ENCODE data around the gene TBC1D7.

TBC1D7 gene

GRCh38 chr6:13318821-13319220 is 9.5 kb downstream of the TBC1D7 start:
- CTCF ChIA-PET: interaction anchor here (1.0 kb wide), 1 partner anchor 9 kb away, joined by 3 read pairs; no protein-coding TSS in a partner anchor
- no peak for DNase-seq (ENCODE audit: low read depth, low spot score)
- no peak overlapping the region for H3K4me3 ChIP-seq (ENCODE audit: low read depth, low read length)
- POLR2A ChIA-PET: no interaction called here
- TF ChIP-seq CTCF (IDR thresholded peaks at IDR 0.05; ENCODE audit: insufficient read depth, low read length, missing control alignments): no peak

- ChIA-PET POLR2A (no interaction called here), CTCF (no interaction called here)
- H3K4me3 ChIP-seq (ENCODE audit: low read depth, low read length): no peak overlapping the region
- no peak for DNase-seq (ENCODE audit: low read depth, low spot score)
- TF ChIP-seq CTCF (IDR thresholded peaks at IDR 0.05; ENCODE audit: insufficient read depth, low read length, missing control alignments): no peak
Observed at GRCh38 chr6:13315896-13316295, 12.4 kb downstream of the TBC1D7 start.

GRCh38 chr6:13314806-13315205 is 13.5 kb downstream of the TBC1D7 start:
- H3K4me3 ChIP-seq (ENCODE audit: low read depth, low read length): no peak overlapping the region
- ChIA-PET POLR2A (no interaction called here), CTCF (interaction anchor here (0.7 to 1.1 kb wide), 2 partner anchors 46 to 404 kb away, joined by 3 read pairs; no protein-coding TSS in a partner anchor)
- TF ChIP-seq CTCF (IDR thresholded peaks at IDR 0.05; ENCODE audit: insufficient read depth, low read length, missing control alignments): no peak
- DNase-seq (ENCODE audit: low read depth, low spot score): no peak

GRCh38 chr6:13311155-13311554 is 17.2 kb downstream of the TBC1D7 start:
- TF ChIP-seq CTCF (IDR thresholded peaks at IDR 0.05; ENCODE audit: insufficient read depth, low read length, missing control alignments): no peak
- CTCF ChIA-PET: interaction anchor here (1.0 kb wide), 1 partner anchor 116 kb away, joined by 4 read pairs; no protein-coding TSS in a partner anchor
- DNase-seq (ENCODE audit: low read depth, low spot score): no peak
- no peak overlapping the region for H3K4me3 ChIP-seq (ENCODE audit: low read depth, low read length)
- POLR2A ChIA-PET: no interaction called here

GRCh38 chr6:13308332-13308731 is 20.0 kb downstream of the TBC1D7 start:
- H3K4me3 ChIP-seq (ENCODE audit: low read depth, low read length): no peak overlapping the region
- no peak for DNase-seq (ENCODE audit: low read depth, low spot score)
- CTCF ChIA-PET: interaction anchor here (1.2 to 1.3 kb wide), 2 partner anchors 20 to 24 kb away, joined by 3 read pairs; partner anchors contain the start of gene TBC1D7
- TF ChIP-seq CTCF (IDR thresholded peaks at IDR 0.05; ENCODE audit: insufficient read depth, low read length, missing control alignments): no peak
- POLR2A ChIA-PET: no interaction called here

GRCh38 chr6:13307508-13307995 is 20.8 kb downstream of the TBC1D7 start:
- TF ChIP-seq CTCF (IDR thresholded peaks at IDR 0.05; ENCODE audit: insufficient read depth, low read length, missing control alignments): no peak
- ChIA-PET CTCF (interaction anchor here (1.2 kb wide), 1 partner anchor 23 kb away, joined by 3 read pairs; no protein-coding TSS in a partner anchor), POLR2A (no interaction called here)
- no peak overlapping the region for H3K4me3 ChIP-seq (ENCODE audit: low read depth, low read length)
- DNase-seq (ENCODE audit: low read depth, low spot score): no peak

Data from AG04449 (cell line).